HG03521 (cell line): ENCODE measurements around the gene UBTD2.
"Not testable (repeated sequence)": the region's sequence is repeated elsewhere in the genome, so short reads cannot be mapped to it uniquely, and the experiment has no call there.

Experiments used
- ATAC-seq: cut with Tn5 transposase; IDR thresholded peaks from one replicate; pipeline ENCODE4 v1.9.1; 2021; ENCODE audit warnings: mild to moderate bottlenecking, moderate library complexity; ENCODE audit not compliant: unreplicated experiment

The UBTD2 gene

GRCh38 chr5:172252501-172252900 is 31.1 kb downstream of the UBTD2 start:
- ATAC-seq = no peak

DNA sequence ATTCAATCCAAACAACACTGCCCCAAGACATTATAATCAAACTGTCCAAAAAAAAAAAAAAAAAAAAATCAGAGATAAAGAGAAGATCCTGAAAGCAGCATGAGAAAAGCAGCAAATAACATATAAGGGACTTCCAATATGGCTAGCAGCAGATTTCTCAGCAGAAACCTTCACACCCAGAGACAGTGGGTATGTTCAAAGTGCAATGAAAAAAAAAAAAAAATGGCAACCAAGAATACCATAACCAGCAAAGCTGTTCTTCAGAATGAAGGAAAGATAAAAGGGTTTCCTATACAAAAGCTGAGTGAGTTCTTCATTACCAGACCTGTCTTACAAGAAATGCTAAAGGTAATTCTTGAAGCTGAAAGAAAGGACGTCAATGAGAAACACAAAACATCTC is 32.1 kb downstream of the UBTD2 start:
- no peak for ATAC-seq

GRCh38 chr5:172248637-172249036 is 34.9 kb downstream of the UBTD2 start:
- no peak for ATAC-seq

DNA sequence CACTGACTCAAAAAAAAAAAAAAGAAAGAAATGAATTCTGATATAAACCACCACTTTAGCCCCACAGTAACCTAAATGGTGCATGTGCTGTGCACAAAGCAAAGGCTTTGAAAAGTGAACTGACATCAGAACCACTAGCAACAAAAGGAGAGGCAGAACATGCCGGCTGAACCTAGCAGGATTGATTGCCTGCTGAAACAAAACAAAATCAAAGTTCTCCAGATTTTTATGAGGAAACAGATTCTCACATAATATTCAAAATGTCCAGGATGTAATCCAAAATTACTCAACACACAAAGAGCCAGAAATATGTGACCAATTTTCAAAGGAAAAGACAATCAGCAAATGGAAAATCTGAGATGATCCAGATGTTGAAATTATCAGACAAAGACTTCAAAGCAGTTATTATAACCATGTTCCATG is 37.9 kb downstream of the UBTD2 start:
- ATAC-seq = no peak

GRCh38 chr5:172245046-172245445 is 38.5 kb downstream of the UBTD2 start:
- no peak for ATAC-seq

GRCh38 chr5:172243302-172243701 is 40.3 kb downstream of the UBTD2 start:
- ATAC-seq = no peak

- no peak for ATAC-seq
Measured at GRCh38 chr5:172238334-172238733, 45.2 kb downstream of the UBTD2 start.

- no peak for ATAC-seq
Measured at GRCh38 chr5:172235827-172236736, 47.5 kb downstream of the UBTD2 start.

GRCh38 chr5:172235132-172235780 is 48.3 kb downstream of the UBTD2 start:
- no peak for ATAC-seq

DNA sequence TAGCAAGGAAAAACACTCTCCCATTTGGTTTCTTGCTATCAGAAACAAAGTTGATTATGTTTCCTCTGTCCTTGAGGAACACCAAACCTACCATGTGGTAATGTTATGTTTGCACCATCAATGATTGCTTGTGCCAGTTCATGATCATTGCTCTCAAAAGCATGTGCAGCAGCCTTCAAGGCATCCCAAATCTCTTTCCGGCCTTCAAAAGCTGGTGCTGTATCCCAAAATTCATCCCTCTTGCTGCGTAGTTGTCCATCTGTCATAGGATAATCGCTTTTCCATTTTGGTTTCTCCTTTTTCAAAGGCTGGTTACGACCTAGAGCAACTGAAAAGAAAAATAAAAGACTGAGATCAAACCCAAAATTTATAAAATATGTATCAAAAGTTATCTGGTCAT is 49.5 kb downstream of the UBTD2 start:
- ATAC-seq = no peak

GRCh38 chr5:172229904-172230303 is 53.7 kb downstream of the UBTD2 start:
- ATAC-seq = no peak

DNA sequence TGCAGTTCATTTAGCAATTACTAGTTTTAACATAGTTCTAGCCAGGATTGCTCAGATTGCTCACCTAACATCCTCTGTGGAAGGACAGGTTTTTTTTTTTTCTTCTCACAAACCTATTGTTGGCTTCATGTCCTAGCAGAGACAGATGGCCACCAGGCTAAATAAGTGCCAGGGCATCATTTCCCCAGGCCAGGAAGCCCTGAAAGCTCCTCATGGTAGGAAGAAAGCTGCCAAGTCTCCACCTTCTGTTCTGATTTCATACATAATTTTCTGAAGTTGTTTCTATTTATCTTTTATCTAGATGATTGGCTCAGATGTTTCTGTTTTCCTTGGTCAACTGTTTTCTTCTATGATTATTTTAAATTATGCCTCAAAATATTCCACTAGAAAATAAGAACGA is 58.6 kb downstream of the UBTD2 start:
- ATAC-seq = no peak

DNA sequence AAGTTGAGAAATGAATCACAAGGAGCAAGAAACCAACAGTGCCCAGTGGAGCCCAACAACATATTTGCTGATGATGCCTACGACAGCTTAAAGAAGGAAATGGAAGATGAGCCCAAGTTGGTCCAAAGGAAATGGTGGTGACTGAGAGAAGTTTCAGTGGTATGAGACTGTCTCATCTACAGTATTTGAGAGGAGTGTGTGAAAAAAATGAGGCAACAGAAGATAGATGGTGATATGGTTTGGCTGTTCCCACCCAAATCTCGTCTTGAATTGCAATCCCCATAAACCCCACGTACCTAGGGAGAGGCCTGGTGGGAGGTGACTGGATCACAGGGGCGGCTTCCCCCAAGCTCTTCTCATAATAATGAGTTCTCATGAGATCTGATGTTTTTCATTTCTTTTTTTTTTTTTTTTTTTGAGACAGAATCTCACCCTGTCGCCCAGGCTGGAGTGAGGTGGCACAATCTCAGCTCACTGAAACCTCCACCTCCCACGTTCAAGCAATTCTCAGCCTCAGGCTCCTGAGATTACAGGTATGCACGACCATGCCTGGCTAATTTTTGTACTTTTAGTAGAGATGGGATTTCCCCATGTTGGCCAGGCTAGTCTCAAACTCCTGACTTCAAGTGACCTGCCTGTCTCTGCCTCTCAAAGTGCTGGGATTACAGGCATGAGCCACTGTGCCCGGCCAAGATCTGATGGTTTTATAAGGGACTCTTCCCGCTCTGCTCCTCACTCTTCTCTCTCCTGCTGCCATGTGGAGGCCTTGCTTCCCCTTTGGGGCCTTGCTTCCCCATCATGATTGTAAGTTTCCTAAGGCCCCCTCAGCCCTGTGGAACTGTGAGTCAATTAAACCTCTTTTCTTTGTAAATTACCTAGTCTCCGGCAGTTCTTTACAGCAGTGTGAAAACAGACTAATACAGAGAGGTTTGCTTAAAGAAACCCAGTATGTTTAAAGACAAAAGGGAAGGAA is 59.4 kb downstream of the UBTD2 start:
- ATAC-seq = peak; percentile 81

DNA sequence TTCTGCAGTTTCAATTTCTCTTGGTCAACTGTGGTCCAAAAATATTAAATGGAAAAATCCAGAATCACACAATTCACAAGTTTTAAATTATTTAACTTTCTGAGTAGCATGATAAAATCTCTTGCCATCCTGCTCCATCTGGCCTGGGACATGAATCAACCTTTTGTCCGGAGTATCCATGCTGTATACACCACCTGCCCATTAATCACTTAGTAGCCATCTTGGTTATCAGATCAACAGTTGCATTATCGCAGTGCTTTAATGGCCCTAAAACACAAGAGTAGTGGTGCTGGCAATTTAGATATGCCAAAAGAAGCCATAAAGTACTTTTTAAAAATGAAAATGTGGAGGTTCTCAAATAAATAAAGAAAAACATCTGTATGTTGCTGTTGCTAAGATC is 64.3 kb downstream of the UBTD2 start:
- ATAC-seq = no peak

GRCh38 chr5:172216345-172216744 is 67.2 kb downstream of the UBTD2 start:
- no peak for ATAC-seq

- no peak for ATAC-seq
Measured at GRCh38 chr5:172213126-172213525, 70.4 kb downstream of the UBTD2 start.

DNA sequence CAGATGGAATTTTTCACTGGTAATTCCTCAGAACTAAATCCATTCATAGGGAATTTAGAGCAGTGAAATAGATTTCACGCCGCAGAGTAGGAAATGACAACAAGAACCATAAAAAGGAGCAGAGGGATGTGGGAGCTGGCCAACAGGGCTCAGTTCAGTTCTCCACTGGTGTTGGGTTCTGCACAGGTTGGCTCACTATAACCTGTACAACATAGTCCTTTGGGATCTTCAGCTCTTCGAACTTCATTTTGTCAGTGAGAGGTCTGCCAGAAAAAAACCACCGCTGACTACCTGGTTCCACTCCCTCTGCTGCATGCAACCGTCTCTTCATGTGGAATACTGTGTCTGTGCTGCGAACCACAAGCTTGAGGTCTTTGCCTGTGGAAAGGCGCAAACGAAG is 71.9 kb downstream of the UBTD2 start:
- ATAC-seq = no peak

GRCh38 chr5:172209714-172210113 is 73.8 kb downstream of the UBTD2 start:
- ATAC-seq = no peak

- ATAC-seq = no peak
Measured at GRCh38 chr5:172207511-172207910, 76.1 kb downstream of the UBTD2 start.

GRCh38 chr5:172205984-172206383 is 77.6 kb downstream of the UBTD2 start:
- not testable (repeated sequence) for ATAC-seq

- no peak for ATAC-seq
Measured at GRCh38 chr5:172200476-172200875, 83.1 kb downstream of the UBTD2 start.
